ENCODE measurements around the gene ANGPTL2. TPM values are rescaled to one million over a fixed set of nuclear protein-coding genes. Genes with fewer than 3 reads are reported as not detected.

ANGPTL2 gene
- total RNA-seq, 2 experiments from 2014 or later = not detected

DNA sequence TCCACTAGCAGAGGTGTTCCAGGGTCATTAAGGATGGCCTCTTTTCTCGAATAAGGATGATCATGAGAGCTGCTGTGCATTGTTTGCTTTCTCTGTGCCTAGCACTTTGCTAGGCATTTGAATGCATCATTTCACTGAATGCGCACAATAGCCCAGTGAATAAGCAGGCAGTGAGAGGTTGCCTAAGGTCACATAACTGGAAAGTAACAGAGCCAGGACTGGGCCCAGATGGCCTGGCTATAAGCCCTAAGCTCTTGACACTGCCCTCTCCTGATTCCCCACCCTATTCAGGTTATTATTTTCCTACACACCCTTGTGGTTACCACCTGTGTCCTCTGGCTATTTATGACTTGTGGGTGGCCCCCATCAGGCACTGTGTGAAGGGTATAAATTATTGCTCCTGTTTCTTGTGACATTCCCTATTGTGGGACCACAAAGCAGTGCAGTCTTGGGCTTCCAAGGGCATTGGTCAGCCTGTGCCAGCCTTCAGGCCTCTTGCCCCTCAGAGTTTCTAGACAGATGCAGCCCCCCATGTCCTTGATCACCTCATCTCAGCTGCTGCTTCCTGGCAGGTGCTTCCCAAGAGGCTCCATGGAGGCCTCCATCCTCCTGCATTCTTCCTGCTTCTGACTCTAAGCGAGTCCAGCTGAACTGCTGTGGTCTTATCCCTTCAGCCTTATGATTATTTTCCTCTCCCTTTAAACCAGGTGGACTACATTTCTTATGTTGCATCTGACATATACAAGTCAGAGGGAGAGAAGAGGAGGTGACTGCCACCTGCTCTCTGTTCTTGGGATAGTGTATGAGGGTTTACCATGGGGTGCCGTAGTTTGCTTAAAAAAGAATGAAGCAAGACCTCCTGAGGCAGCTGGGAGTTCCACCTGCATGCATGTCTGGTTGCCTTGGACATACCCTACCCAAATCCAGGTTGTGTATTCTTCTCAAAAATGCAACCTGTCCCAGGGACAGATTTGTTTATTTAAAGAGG lies 47.6 kb downstream of the ANGPTL2 start:
- peaks cover 1% of the 10 kb centered on the region for H3K27me3 Mint-ChIP-seq
- CTCF ChIA-PET = interaction anchor here (1.4 kb wide), 1 partner anchor 69 kb away, joined by 3 read pairs; no protein-coding TSS in a partner anchor
- H3K27ac Mint-ChIP-seq = no peak overlapping the region
- peaks cover 13% of the 10 kb centered on the region for H3K36me3 Mint-ChIP-seq (ENCODE audit: low read depth)
- POLR2A ChIA-PET = no interaction called here
- DNase-seq (no peak), ATAC-seq (no peak)
- no peak overlapping the region for H3K4me3 Mint-ChIP-seq
- H3K4me1 Mint-ChIP-seq (ENCODE audit: low read depth) = no peaks in the 10 kb centered on the region
- intact Hi-C loops (cut with micrococcal nuclease) = no loop called here
- H3K9me3 Mint-ChIP-seq = peaks cover 10% of the 10 kb centered on the region
- TF ChIP-seq, protein P1, sequence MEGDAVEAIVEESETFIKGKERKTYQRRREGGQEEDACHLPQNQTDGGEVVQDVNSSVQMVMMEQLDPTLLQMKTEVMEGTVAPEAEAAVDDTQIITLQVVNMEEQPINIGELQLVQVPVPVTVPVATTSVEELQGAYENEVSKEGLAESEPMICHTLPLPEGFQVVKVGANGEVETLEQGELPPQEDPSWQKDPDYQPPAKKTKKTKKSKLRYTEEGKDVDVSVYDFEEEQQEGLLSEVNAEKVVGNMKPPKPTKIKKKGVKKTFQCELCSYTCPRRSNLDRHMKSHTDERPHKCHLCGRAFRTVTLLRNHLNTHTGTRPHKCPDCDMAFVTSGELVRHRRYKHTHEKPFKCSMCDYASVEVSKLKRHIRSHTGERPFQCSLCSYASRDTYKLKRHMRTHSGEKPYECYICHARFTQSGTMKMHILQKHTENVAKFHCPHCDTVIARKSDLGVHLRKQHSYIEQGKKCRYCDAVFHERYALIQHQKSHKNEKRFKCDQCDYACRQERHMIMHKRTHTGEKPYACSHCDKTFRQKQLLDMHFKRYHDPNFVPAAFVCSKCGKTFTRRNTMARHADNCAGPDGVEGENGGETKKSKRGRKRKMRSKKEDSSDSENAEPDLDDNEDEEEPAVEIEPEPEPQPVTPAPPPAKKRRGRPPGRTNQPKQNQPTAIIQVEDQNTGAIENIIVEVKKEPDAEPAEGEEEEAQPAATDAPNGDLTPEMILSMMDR (IDR thresholded peaks at IDR 0.05) = no peak

DNA sequence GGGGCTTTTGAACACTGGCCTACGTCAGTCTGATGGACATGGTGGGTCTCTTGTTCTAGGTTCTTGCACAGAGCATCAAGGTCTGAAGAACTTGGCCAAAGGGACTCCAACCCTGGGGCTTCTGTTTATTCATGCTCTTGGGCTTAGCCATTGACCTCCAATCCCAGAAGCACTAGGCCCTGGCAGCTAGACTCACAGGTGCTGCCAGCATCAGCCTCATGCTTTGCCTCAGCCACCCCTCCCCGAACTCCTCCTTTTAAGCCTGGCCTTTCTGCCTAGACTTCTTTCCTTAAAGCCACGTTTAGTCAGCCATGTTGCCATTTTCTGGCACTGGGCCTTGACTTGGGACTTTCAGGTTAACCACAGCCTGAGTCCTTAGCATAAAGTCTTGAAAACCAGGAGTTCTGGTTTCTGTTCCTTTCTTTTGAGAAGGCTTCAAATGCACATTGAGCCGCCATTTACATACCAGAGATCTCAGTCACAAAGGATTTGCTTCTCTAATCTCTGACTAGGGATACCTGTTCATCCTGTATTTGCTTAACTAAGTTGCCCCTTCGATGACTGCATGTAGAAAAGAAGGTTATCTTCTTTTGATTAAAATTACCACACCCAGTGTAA lies 54.7 kb downstream of the ANGPTL2 start:
- peaks cover 13% of the 10 kb centered on the region for H3K36me3 Mint-ChIP-seq (ENCODE audit: low read depth)
- CTCF ChIA-PET = no interaction called here
- no peaks in the 10 kb centered on the region for H3K4me1 Mint-ChIP-seq (ENCODE audit: low read depth)
- intact Hi-C loops (cut with micrococcal nuclease) = no loop called here
- no peak overlapping the region for H3K4me3 Mint-ChIP-seq
- no peak for ATAC-seq
- TF ChIP-seq, protein P1 (IDR thresholded peaks at IDR 0.05) = no peak
- no peak for DNase-seq
- H3K27me3 Mint-ChIP-seq = no peaks in the 10 kb centered on the region
- no peak overlapping the region for H3K27ac Mint-ChIP-seq
- POLR2A ChIA-PET = no interaction called here
- peaks cover 10% of the 10 kb centered on the region for H3K9me3 Mint-ChIP-seq

DNA sequence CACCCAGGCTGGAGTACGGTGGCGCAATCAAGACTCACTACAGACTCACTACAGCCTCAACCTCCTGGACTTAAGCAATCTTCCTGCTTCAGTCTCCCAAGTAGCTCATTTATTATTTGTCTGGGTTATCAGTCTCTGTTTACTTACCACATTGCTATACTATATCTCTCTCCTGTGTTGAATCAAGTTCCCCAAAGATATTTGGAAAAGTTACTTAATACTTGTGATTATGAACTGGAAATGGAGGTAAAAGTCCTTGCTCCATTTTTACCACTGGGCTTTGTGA lies 55.6 kb downstream of the ANGPTL2 start:
- ChIA-PET POLR2A (no interaction called here), CTCF (no interaction called here)
- TF ChIP-seq, protein P1 (IDR thresholded peaks at IDR 0.05) = no peak
- DNase-seq (no peak), ATAC-seq (no peak)
- H3K4me1 Mint-ChIP-seq (ENCODE audit: low read depth) = no peaks in the 10 kb centered on the region
- no peak overlapping the region for H3K4me3 Mint-ChIP-seq
- peaks cover 6% of the 10 kb centered on the region for H3K36me3 Mint-ChIP-seq (ENCODE audit: low read depth)
- H3K27ac Mint-ChIP-seq = no peak overlapping the region
- intact Hi-C loops (cut with micrococcal nuclease) = no loop called here
- H3K9me3 Mint-ChIP-seq = peaks cover 3% of the 10 kb centered on the region
- no peaks in the 10 kb centered on the region for H3K27me3 Mint-ChIP-seq

DNA sequence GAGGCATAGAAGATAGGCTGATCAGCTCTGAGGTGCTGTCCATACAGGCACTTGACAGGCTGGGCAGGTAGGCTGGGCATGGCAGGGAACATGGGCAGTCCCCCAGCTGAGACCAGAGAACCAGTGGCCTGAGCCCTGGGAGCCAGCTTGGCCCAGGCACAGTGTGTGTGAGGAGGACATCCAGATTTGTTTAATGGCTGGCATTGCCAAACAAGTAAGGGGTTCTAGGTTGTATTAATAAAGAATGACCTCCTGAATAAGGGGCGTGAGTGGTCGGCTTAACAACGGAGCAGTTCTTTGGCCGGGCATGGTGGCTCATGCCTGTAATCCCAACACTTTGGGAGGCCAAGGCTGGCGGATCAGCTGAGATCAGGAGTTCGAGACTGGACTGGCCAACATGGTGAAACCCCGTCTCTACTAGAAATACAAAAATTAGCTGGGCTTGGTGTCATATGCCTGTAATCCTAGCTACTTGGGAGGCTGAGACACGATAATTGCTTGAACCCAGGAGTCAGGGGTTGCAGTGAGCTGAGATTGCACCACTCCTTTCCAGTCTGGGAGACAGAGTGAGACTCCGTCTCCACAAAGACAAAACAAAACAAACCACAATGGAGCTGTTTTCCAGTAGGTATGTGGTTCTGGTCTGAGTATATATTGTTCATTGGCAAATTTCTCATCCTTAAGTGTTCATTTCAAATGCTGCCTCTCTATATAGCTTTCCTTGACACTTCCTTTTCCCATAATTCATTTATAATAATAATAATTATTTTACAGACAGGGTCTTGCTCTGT lies 56.2 kb downstream of the ANGPTL2 start:
- Mint-ChIP-seq H3K4me1 (ENCODE audit: low read depth) (no peaks in the 10 kb centered on the region), H3K27me3 (no peaks in the 10 kb centered on the region), H3K27ac (no peak overlapping the region), H3K4me3 (no peak overlapping the region), H3K9me3 (peaks cover 2% of the 10 kb centered on the region), H3K36me3 (ENCODE audit: low read depth) (peaks cover 3% of the 10 kb centered on the region)
- intact Hi-C loops (cut with micrococcal nuclease) = no loop called here
- DNase-seq = no peak
- ATAC-seq = no peak
- TF ChIP-seq, protein P1 (IDR thresholded peaks at IDR 0.05) = no peak
- ChIA-PET CTCF (no interaction called here), POLR2A (no interaction called here)
